B cell (primary cell): ENCODE measurements around the gene BRSK2. TPM values are rescaled to one million over a fixed set of nuclear protein-coding genes. Genes with fewer than 3 reads are reported as not detected.

ENCODE experiments used
- ATAC-seq: fragments of 200-7000 bp; cut with Tn5 transposase; one replicate; pipeline ENCODE4 v1.10.0; 2021; ENCODE audit warnings: low read depth, mild to moderate bottlenecking, moderate number of reproducible peaks, moderate library complexity
- CTCF ChIA-PET: fragments of 350-600 bp; sonication (Branson Sonifier 250); formaldehyde crosslinking; loops from one replicate; lab custom pipeline; 2021; ENCODE audit warnings: antibody characterized with exemption, inconsistent platforms; lab: Charles Lee
- POLR2A ChIA-PET: fragments of 350-600 bp; sonication (Branson Sonifier 250); formaldehyde crosslinking; loops from one replicate; lab custom pipeline; 2021; ENCODE audit warnings: antibody characterized with exemption; lab: Charles Lee
- DNase-seq: peaks from one replicate; pipeline ENCODE4 v3.0.0; 2013
- H2AFZ ChIP-seq: 2 replicates; pipeline ENCODE4 v1.6.1; 2012; ENCODE audit warnings: mild to moderate bottlenecking, low read depth, low read length; ENCODE audit not compliant: insufficient read depth, poor library complexity, severe bottlenecking
- H3K27ac ChIP-seq, 2 donors: 1 replicate in 1 of 2; 2 replicates in 1 of 2; pipeline ENCODE4 v1.5.1; 2012 to 2013; ENCODE audit warnings: low read length in 2 of 2, mild to moderate bottlenecking in 2 of 2, moderate library complexity in 1 of 2
- H3K27me3 ChIP-seq, 4 experiments: fragments of 200-600 bp in 1 of 4; sonication (generic) in 1 of 4; replicated peaks in 1 of 4; 1 replicate in 2 of 4; 2 replicates in 2 of 4; pipeline versions ENCODE4 v1.6.1 to v1.7.0; 2013 to 2016; ENCODE audit warnings: low read length in 3 of 4, mild to moderate bottlenecking in 2 of 4, mixed read lengths in 1 of 4, moderate library complexity in 1 of 4; ENCODE audit not compliant: insufficient read depth in 4 of 4, control insufficient read depth in 3 of 4; ENCODE audit errors: control extremely low read depth in 1 of 4
- H3K36me3 ChIP-seq, 2 experiments: replicated peaks in 1 of 2; 1 replicate in 1 of 2; 2 replicates in 1 of 2; pipeline versions ENCODE4 v1.6.1 to v1.7.1; 2013; ENCODE audit warnings: low read length in 1 of 2; ENCODE audit not compliant: insufficient read depth in 2 of 2, control insufficient read depth in 1 of 2; ENCODE audit errors: control extremely low read depth in 1 of 2, extremely low read depth in 1 of 2
- H3K4me1 ChIP-seq, 2 donors: fragments of 200-600 bp in 1 of 2; sonication (generic) in 1 of 2; 1 replicate in 1 of 2; 2 replicates in 1 of 2; pipeline versions ENCODE4 v1.5.1 to v1.6.1; 2013 to 2017; ENCODE audit warnings: low read length in 2 of 2; ENCODE audit not compliant: control insufficient read depth in 2 of 2, insufficient read depth in 2 of 2
- H3K4me2 ChIP-seq: replicated peaks from 2 replicates; pipeline ENCODE3; 2012; ENCODE audit warnings: mild to moderate bottlenecking, low read depth, low read length; ENCODE audit not compliant: poor library complexity, severe bottlenecking
- H3K4me3 ChIP-seq, 5 experiments: fragments of 200-600 bp in 1 of 5; sonication (generic) in 1 of 5; 1 replicate in 3 of 5; 2 replicates in 2 of 5; pipeline versions ENCODE4 v1.5.1 to v1.7.0; 2011 to 2016; ENCODE audit warnings: low read length in 4 of 5, mild to moderate bottlenecking in 4 of 5, low read depth in 2 of 5, control low read depth in 1 of 5, moderate library complexity in 1 of 5; ENCODE audit not compliant: insufficient read depth in 1 of 5; ENCODE audit errors: control extremely low read depth in 1 of 5, extremely low read depth in 1 of 5
- H3K79me2 ChIP-seq: fragments of 200-600 bp; sonication (generic); one replicate; pipeline ENCODE4 v1.6.0; 2016; ENCODE audit warnings: low read length; ENCODE audit not compliant: control insufficient read depth, insufficient read depth
- H3K9ac ChIP-seq: fragments of 200-600 bp; sonication (generic); 2 replicates; pipeline ENCODE4 v1.6.1; 2017; ENCODE audit warnings: mild to moderate bottlenecking, low read length, moderate library complexity
- H3K9me3 ChIP-seq, 3 donors: one replicate each; pipeline versions ENCODE4 v1.6.1 to v1.7.1; 2013; ENCODE audit warnings: low read length in 2 of 3; ENCODE audit not compliant: control insufficient read depth in 2 of 3, insufficient read depth in 1 of 3; ENCODE audit errors: control extremely low read depth in 1 of 3
- H4K20me1 ChIP-seq: 2 replicates; pipeline ENCODE4 v1.6.0; 2012; ENCODE audit warnings: mild to moderate bottlenecking, low read length; ENCODE audit not compliant: insufficient read depth, control insufficient read depth, poor library complexity, severe bottlenecking
- H3K27ac Mint-ChIP-seq: one replicate; pipeline ENCODE4 v1.8.0; 2021; ENCODE audit warnings: mixed read lengths
- H3K27me3 Mint-ChIP-seq: one replicate; pipeline ENCODE4 v1.8.0; 2021; ENCODE audit warnings: mixed read lengths
- H3K4me1 Mint-ChIP-seq: one replicate; pipeline ENCODE4 v1.8.0; 2021; ENCODE audit warnings: mixed read lengths
- H3K4me3 Mint-ChIP-seq: one replicate; pipeline ENCODE4 v1.8.0; 2021; ENCODE audit warnings: mixed read lengths
- H3K9me3 Mint-ChIP-seq: one replicate; pipeline ENCODE4 v1.8.0; 2022; ENCODE audit warnings: mixed read lengths; ENCODE audit not compliant: insufficient read depth
- EZH2 ChIP-seq: IDR thresholded peaks from 2 replicates; pipeline ENCODE4 v1.6.1; 2012; ENCODE audit warnings: borderline replicate concordance, low read depth, mild to moderate bottlenecking, moderate library complexity, low read length; ENCODE audit not compliant: insufficient read depth, poor library complexity, severe bottlenecking
- WGBS: methylation state at CpG from one replicate; pipeline ENCODE4 v1.1.5; 2013; ENCODE audit warnings: missing lambda C conversion rate; ENCODE audit not compliant: insufficient coverage; 5-methylcytosine and 5-hydroxymethylcytosine counted together
- intact Hi-C: fragments of 100-400 bp; cut with micrococcal nuclease; formaldehyde crosslinking; loops from one replicate; pipeline ENCODE4 v1.10.0; 2022
- polyA plus RNA-seq: library from polyadenylated mRNA; depleted of rRNA; stranded (reverse); fragments of >200 nt; gene quantifications from 2 replicates; pipeline ENCODE4 v1.2.3, GENCODE V29; 2012
- total RNA-seq, 2 donors: library from RNA; stranded (reverse); fragments of 120-200 nt in 1 of 2; gene quantifications; 1 replicate in 1 of 2; 2 replicates in 1 of 2; pipeline versions ENCODE4 v1.2.3 to v1.2.4, GENCODE V29; 2013 to 2022
- TF ChIP-seq, protein P1 (sequence below): fragments of 200-600 bp; IDR thresholded peaks from one replicate; pipeline ENCODE4 v1.8.0; 2022; ENCODE audit warnings: antibody characterized with exemption, mild to moderate bottlenecking

Gene BRSK2
- total and polyA plus RNA-seq, 2 donors (not counting 1 experiment from before 2014, with no cell fraction given), result 0.51 to 0.79 TPM

DNA sequence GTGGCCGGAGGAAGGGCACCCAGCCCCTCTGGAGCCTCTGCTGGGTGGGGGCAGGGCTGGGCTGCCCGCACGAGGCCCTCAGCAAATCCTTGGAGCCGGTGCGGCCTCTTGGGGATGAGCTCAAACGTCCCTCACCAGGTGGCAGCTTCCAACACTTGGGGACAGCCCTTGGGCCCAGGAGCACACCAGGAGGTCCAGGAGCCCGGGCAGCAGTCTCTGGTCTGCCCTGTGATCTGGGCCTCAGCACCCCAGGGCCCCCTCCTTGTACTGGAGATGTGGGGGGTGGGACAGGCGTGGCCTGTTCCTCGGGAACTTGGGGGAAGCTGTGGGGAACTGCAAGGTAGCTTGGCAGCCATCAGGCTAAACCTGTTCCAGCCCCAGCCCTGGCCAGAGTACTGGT, 56.9 kb downstream of the BRSK2 start:
- TF ChIP-seq EZH2, result no peak
- TF ChIP-seq, protein P1, sequence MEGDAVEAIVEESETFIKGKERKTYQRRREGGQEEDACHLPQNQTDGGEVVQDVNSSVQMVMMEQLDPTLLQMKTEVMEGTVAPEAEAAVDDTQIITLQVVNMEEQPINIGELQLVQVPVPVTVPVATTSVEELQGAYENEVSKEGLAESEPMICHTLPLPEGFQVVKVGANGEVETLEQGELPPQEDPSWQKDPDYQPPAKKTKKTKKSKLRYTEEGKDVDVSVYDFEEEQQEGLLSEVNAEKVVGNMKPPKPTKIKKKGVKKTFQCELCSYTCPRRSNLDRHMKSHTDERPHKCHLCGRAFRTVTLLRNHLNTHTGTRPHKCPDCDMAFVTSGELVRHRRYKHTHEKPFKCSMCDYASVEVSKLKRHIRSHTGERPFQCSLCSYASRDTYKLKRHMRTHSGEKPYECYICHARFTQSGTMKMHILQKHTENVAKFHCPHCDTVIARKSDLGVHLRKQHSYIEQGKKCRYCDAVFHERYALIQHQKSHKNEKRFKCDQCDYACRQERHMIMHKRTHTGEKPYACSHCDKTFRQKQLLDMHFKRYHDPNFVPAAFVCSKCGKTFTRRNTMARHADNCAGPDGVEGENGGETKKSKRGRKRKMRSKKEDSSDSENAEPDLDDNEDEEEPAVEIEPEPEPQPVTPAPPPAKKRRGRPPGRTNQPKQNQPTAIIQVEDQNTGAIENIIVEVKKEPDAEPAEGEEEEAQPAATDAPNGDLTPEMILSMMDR, result no peak
- Mint-ChIP-seq H3K27ac (no peak overlapping the region), H3K27me3 (no peaks in the 10 kb centered on the region), H3K9me3 (no peaks in the 10 kb centered on the region), H3K4me3 (no peak overlapping the region), H3K4me1 (no peaks in the 10 kb centered on the region)
- Histone ChIP-seq H3K9me3 (no peaks in the 10 kb centered on the region), H3K27me3 (no peaks in the 10 kb centered on the region), H3K4me2 (no peak overlapping the region), H3K27ac (no peak overlapping the region), H3K79me2 (no peaks in the 10 kb centered on the region), H3K9ac (no peak overlapping the region), H3K4me3 (no peak overlapping the region), H3K4me1 (peaks cover 0 to 4% of the 10 kb centered on the region in 2 donors), H3K36me3 (no peaks in the 10 kb centered on the region), H2AFZ (no peak overlapping the region), H4K20me1 (no peaks in the 10 kb centered on the region)
- no peak for ATAC-seq
- no peak for DNase-seq
- ChIA-PET CTCF (no interaction called here), POLR2A (no interaction called here)
- intact Hi-C loops, result no loop called here
- 80% methylated on average over 9 of the region's 9 CpGs for WGBS

DNA sequence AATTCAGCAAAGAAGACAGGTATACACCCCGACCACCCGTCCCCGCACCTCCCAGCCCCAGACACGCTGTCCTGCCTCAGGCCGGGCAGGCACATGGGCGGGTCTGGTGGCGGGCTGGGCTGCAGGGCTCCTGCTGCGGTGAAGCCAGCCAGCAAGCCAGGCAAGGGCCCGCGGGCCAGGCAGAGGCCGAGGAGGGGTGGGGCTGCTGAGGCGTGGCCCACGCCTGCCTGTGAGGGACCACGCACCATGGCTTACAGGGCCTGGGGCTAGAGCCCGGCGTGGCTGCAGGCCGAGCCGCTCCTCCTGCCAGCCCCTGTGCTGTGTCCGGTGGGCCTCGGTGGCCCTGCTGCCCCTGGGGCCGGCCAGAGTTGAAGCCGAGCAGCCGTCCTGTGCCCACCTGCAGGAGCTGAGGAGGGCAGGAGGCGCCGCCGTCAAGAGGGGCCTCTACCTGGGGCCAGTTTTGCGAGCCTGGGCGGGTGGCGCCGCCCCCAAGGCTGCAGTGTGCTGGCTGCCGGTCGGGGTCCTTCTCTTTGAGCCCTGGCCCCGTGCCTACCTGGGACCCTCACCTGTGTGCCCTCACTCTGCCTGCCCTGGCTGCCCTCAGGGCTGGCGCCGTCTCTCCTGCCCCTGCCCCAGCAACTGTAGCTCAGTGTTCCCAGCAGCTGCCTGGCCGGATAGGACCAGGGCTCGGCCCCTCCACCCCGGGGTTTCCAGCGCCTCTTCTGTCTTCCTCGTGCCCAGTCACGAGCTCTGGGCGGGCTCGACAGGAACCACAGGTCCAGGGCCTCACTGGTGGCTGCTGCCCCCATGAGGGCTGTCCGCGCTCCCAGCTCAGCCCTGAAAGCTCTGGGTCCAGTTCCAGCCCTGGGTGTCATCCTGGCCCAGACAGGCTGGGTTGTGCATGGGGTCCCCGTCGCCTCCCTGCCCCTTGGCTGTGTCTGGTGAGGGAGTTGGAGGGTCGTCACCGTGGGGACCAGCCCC, 58.4 kb downstream of the BRSK2 start:
- Histone ChIP-seq H3K9me3 (no peaks in the 10 kb centered on the region), H2AFZ (no peak overlapping the region), H4K20me1 (no peaks in the 10 kb centered on the region), H3K4me3 (no peak overlapping the region), H3K27me3 (no peaks in the 10 kb centered on the region), H3K9ac (no peak overlapping the region), H3K79me2 (no peaks in the 10 kb centered on the region), H3K36me3 (no peaks in the 10 kb centered on the region), H3K27ac (no peak overlapping the region), H3K4me2 (no peak overlapping the region), H3K4me1 (peaks cover 0 to 4% of the 10 kb centered on the region in 2 donors)
- intact Hi-C loops, result no loop called here
- no peaks in the 10 kb centered on the region for H3K4me1 Mint-ChIP-seq
- no peak for DNase-seq
- no peak for ATAC-seq
- H3K9me3 Mint-ChIP-seq, result no peaks in the 10 kb centered on the region
- WGBS, result 89% methylated on average over 46 of the region's 49 CpGs
- CTCF ChIA-PET, result no interaction called here
- no peak for TF ChIP-seq EZH2
- TF ChIP-seq, protein P1, result no peak
- POLR2A ChIA-PET, result interaction anchor here (0.9 kb wide), 1 partner anchor 12 kb away, joined by 3 read pairs; no protein-coding TSS in a partner anchor
- H3K27me3 Mint-ChIP-seq, result no peaks in the 10 kb centered on the region
- H3K27ac Mint-ChIP-seq, result no peak overlapping the region
- H3K4me3 Mint-ChIP-seq, result no peak overlapping the region
